ENCODE data around the gene FAM131B.

The FAM131B gene

GRCh38 chr7:143390104-143390772, 27.7 kb upstream of the FAM131B start:
- TF ChIP-seq ZNF274 (IDR thresholded peaks at IDR 0.05; ENCODE audit: low read depth, low read length), result no peak
- H3K4me3 ChIP-seq (ENCODE audit: low read length), result no peak overlapping the region

- no peak overlapping the region for H3K4me3 ChIP-seq (ENCODE audit: low read length)
- no peak for TF ChIP-seq ZNF274 (IDR thresholded peaks at IDR 0.05; ENCODE audit: low read depth, low read length)
Observed at GRCh38 chr7:143389316-143390103, 27.0 kb upstream of the FAM131B start.

- H3K4me3 ChIP-seq (ENCODE audit: low read length), result no peak overlapping the region
- TF ChIP-seq ZNF274 (IDR thresholded peaks at IDR 0.05; ENCODE audit: low read depth, low read length), result no peak
Observed at GRCh38 chr7:143388491-143389101, 26.1 kb upstream of the FAM131B start.

GRCh38 chr7:143388051-143388450, 25.5 kb upstream of the FAM131B start:
- no peak overlapping the region for H3K4me3 ChIP-seq (ENCODE audit: low read length)
- TF ChIP-seq ZNF274 (IDR thresholded peaks at IDR 0.05; ENCODE audit: low read depth, low read length), result no peak

- no peak overlapping the region for H3K4me3 ChIP-seq (ENCODE audit: low read length)
- no peak for TF ChIP-seq ZNF274 (IDR thresholded peaks at IDR 0.05; ENCODE audit: low read depth, low read length)
Observed at GRCh38 chr7:143387156-143387975, 24.9 kb upstream of the FAM131B start.

- TF ChIP-seq ZNF274 (IDR thresholded peaks at IDR 0.05; ENCODE audit: low read depth, low read length), result no peak
- H3K4me3 ChIP-seq (ENCODE audit: low read length), result no peak overlapping the region
Observed at GRCh38 chr7:143385891-143386781, 23.6 kb upstream of the FAM131B start.

- TF ChIP-seq ZNF274 (IDR thresholded peaks at IDR 0.05; ENCODE audit: low read depth, low read length), result no peak
- no peak overlapping the region for H3K4me3 ChIP-seq (ENCODE audit: low read length)
Observed at GRCh38 chr7:143384661-143385631, 22.4 kb upstream of the FAM131B start.

- TF ChIP-seq ZNF274 (IDR thresholded peaks at IDR 0.05; ENCODE audit: low read depth, low read length), result no peak
- no peak overlapping the region for H3K4me3 ChIP-seq (ENCODE audit: low read length)
Observed at GRCh38 chr7:143384148-143384547, 21.6 kb upstream of the FAM131B start.

GRCh38 chr7:143383642-143383957, 21.1 kb upstream of the FAM131B start:
- H3K4me3 ChIP-seq (ENCODE audit: low read length), result no peak overlapping the region
- TF ChIP-seq ZNF274 (IDR thresholded peaks at IDR 0.05; ENCODE audit: low read depth, low read length), result no peak

GRCh38 chr7:143382791-143383641, 20.5 kb upstream of the FAM131B start:
- H3K4me3 ChIP-seq (ENCODE audit: low read length), result no peak overlapping the region; the same call in 1 of the 2 replicates

GRCh38 chr7:143382126-143382790, 19.7 kb upstream of the FAM131B start:
- no peak for TF ChIP-seq ZNF274 (IDR thresholded peaks at IDR 0.05; ENCODE audit: low read depth, low read length)
- H3K4me3 ChIP-seq (ENCODE audit: low read length), result peak overlapping the region; percentile 95

More at GRCh38 chr7:143382791-143383641, 20.5 kb upstream of the FAM131B start:
- no peak for TF ChIP-seq ZNF274 (IDR thresholded peaks at IDR 0.05; ENCODE audit: low read depth, low read length)

Data from GM08714 (cell line).